ENCODE results near the gene LDAF1.
A peak's percentile ranks its signal among the peaks of the same experiment; 100 is the strongest.
"Not testable (repeated sequence)": the region's sequence is repeated elsewhere in the genome, so short reads cannot be mapped to it uniquely, and the experiment has no call there.

Gene LDAF1

GRCh38 chr16:21162661-21163151, 4.2 kb downstream of the LDAF1 start:
- no peak for DNase-seq

- DNase-seq = no peak
Observed at GRCh38 chr16:21163576-21163975, 5.1 kb downstream of the LDAF1 start.

- DNase-seq = no peak
Observed at GRCh38 chr16:21164521-21165168, 6.2 kb downstream of the LDAF1 start.

GRCh38 chr16:21166561-21166961, 8.1 kb downstream of the LDAF1 start:
- peak; percentile 43 for DNase-seq

GRCh38 chr16:21167360-21167759, 8.9 kb downstream of the LDAF1 start:
- peak; percentile 26 for DNase-seq

GRCh38 chr16:21167929-21168602, 9.6 kb downstream of the LDAF1 start:
- no peak for DNase-seq

- DNase-seq = no peak
Observed at GRCh38 chr16:21169249-21169981, 10.9 kb downstream of the LDAF1 start.

- not testable (repeated sequence) for DNase-seq
Observed at GRCh38 chr16:21170116-21170515, 11.6 kb downstream of the LDAF1 start.

- no peak for DNase-seq
Observed at GRCh38 chr16:21172650-21173049, 14.2 kb downstream of the LDAF1 start.

- no peak for DNase-seq
Observed at GRCh38 chr16:21175397-21175796, 16.9 kb downstream of the LDAF1 start.

- no peak for DNase-seq
Observed at GRCh38 chr16:21179126-21179982, 20.9 kb downstream of the LDAF1 start.

GRCh38 chr16:21179983-21180365, 21.5 kb downstream of the LDAF1 start:
- no peak for DNase-seq

- DNase-seq = no peak
Observed at GRCh38 chr16:21183995-21184394, 25.5 kb downstream of the LDAF1 start.

- DNase-seq = no peak
Observed at GRCh38 chr16:21184834-21185233, 26.4 kb downstream of the LDAF1 start.

GRCh38 chr16:21185659-21186325, 27.3 kb downstream of the LDAF1 start:
- no peak for DNase-seq

- no peak for DNase-seq
Observed at GRCh38 chr16:21186326-21186691, 27.8 kb downstream of the LDAF1 start.

GRCh38 chr16:21189311-21189710, 30.8 kb downstream of the LDAF1 start:
- DNase-seq = no peak

GRCh38 chr16:21190013-21190412, 31.5 kb downstream of the LDAF1 start:
- DNase-seq = no peak

- no peak for DNase-seq
Observed at GRCh38 chr16:21190599-21190998, 32.1 kb downstream of the LDAF1 start.

- DNase-seq = no peak
Observed at GRCh38 chr16:21192991-21193390, 34.5 kb downstream of the LDAF1 start.

- DNase-seq = no peak
Observed at GRCh38 chr16:21194771-21195301, 36.4 kb downstream of the LDAF1 start.

- not testable (repeated sequence) for DNase-seq
Observed at GRCh38 chr16:21195330-21195729, 36.9 kb downstream of the LDAF1 start.
